Measurements from ENCODE around the gene EGLN1. TPM values are rescaled to one million over a fixed set of nuclear protein-coding genes. Genes with fewer than 3 reads are reported as not detected.

Gene EGLN1
- total RNA-seq, 1 donor from 2014 or later = 27.5 TPM

DNA sequence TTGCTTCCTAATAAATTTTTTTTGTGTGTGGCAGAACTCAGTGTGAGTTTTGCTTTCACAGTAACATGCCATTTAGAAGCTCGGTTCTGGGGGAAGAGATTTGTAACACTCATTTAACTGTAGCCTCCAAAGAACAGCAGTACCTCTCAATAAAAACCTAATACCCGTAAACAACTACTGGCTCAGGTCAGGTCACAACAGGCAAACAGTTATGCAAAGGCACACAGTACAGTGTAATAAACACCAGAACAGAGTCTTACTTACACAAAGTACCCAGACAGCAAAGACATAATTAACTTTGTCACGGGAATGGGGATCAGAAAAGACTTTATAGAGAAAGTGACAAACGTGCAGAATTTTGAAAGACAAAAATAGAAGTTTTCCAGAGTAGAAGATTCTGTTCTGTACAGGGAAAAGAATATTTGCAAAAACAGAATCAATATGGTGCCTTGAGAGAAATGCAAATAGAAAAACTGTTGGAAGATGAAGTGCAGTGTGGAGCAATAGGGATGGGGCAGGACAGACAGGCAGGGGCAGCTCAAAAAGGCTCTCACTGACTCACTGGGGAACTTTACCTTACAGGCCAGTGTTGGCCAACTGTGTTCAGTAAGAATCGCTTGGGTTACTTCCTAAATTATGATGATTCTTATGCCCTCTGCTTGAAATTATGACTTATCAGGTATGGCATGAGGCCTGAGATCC is 38.8 kb downstream of the EGLN1 start:
- no peaks in the 10 kb centered on the region for H3K36me3 Mint-ChIP-seq (ENCODE audit: unreplicated experiment)
- no peak for DNase-seq (ENCODE audit: extremely low spot score, unreplicated experiment)

GRCh38 chr1:231382426-231382825 is 39.7 kb downstream of the EGLN1 start:
- Mint-ChIP-seq H3K27ac (ENCODE audit: unreplicated experiment) (no peak overlapping the region), H3K36me3 (ENCODE audit: unreplicated experiment) (no peaks in the 10 kb centered on the region)

More for the DNA sequence above, 38.8 kb downstream of the EGLN1 start:
- Mint-ChIP-seq H3K4me1 (ENCODE audit: unreplicated experiment) (peaks cover 8% of the 10 kb centered on the region), H3K9me3 (ENCODE audit: unreplicated experiment) (no peaks in the 10 kb centered on the region), H3K27ac (ENCODE audit: unreplicated experiment) (no peak overlapping the region), H3K27me3 (ENCODE audit: unreplicated experiment) (no peaks in the 10 kb centered on the region), H3K4me3 (ENCODE audit: unreplicated experiment) (no peak overlapping the region)
- TF ChIP-seq CTCF (IDR thresholded peaks at IDR 0.05) = no peak

GRCh38 chr1:231381729-231382128 is 40.4 kb downstream of the EGLN1 start:
- H3K27ac Mint-ChIP-seq (ENCODE audit: unreplicated experiment) = no peak overlapping the region
- no peaks in the 10 kb centered on the region for H3K9me3 Mint-ChIP-seq (ENCODE audit: unreplicated experiment)
- H3K4me3 Mint-ChIP-seq (ENCODE audit: unreplicated experiment) = no peak overlapping the region
- no peak for TF ChIP-seq CTCF (IDR thresholded peaks at IDR 0.05)
- no peak for DNase-seq (ENCODE audit: extremely low spot score, unreplicated experiment)
- H3K4me1 Mint-ChIP-seq (ENCODE audit: unreplicated experiment) = peaks cover 4% of the 10 kb centered on the region
- H3K27me3 Mint-ChIP-seq (ENCODE audit: unreplicated experiment) = no peaks in the 10 kb centered on the region
- H3K36me3 Mint-ChIP-seq (ENCODE audit: unreplicated experiment) = no peaks in the 10 kb centered on the region

More at GRCh38 chr1:231382426-231382825, 39.7 kb downstream of the EGLN1 start:
- H3K4me3 Mint-ChIP-seq (ENCODE audit: unreplicated experiment) = no peak overlapping the region
- no peak for TF ChIP-seq CTCF (IDR thresholded peaks at IDR 0.05)
- no peak for DNase-seq (ENCODE audit: extremely low spot score, unreplicated experiment)
- H3K4me1 Mint-ChIP-seq (ENCODE audit: unreplicated experiment) = peaks cover 2% of the 10 kb centered on the region
- H3K27me3 Mint-ChIP-seq (ENCODE audit: unreplicated experiment) = no peaks in the 10 kb centered on the region
- H3K9me3 Mint-ChIP-seq (ENCODE audit: unreplicated experiment) = no peaks in the 10 kb centered on the region

GRCh38 chr1:231376875-231377549 is 45.1 kb downstream of the EGLN1 start:
- Mint-ChIP-seq H3K4me3 (ENCODE audit: unreplicated experiment) (no peak overlapping the region), H3K36me3 (ENCODE audit: unreplicated experiment) (no peaks in the 10 kb centered on the region), H3K9me3 (ENCODE audit: unreplicated experiment) (no peaks in the 10 kb centered on the region), H3K27me3 (ENCODE audit: unreplicated experiment) (no peaks in the 10 kb centered on the region), H3K4me1 (ENCODE audit: unreplicated experiment) (peaks cover 9% of the 10 kb centered on the region), H3K27ac (ENCODE audit: unreplicated experiment) (no peak overlapping the region)
- no peak for DNase-seq (ENCODE audit: extremely low spot score, unreplicated experiment)
- no peak for TF ChIP-seq CTCF (IDR thresholded peaks at IDR 0.05)

GRCh38 chr1:231376101-231376500 is 46.0 kb downstream of the EGLN1 start:
- H3K9me3 Mint-ChIP-seq (ENCODE audit: unreplicated experiment) = no peaks in the 10 kb centered on the region
- H3K36me3 Mint-ChIP-seq (ENCODE audit: unreplicated experiment) = no peaks in the 10 kb centered on the region
- no peaks in the 10 kb centered on the region for H3K27me3 Mint-ChIP-seq (ENCODE audit: unreplicated experiment)
- no peak for DNase-seq (ENCODE audit: extremely low spot score, unreplicated experiment)
- peaks cover 9% of the 10 kb centered on the region for H3K4me1 Mint-ChIP-seq (ENCODE audit: unreplicated experiment)
- H3K4me3 Mint-ChIP-seq (ENCODE audit: unreplicated experiment) = no peak overlapping the region
- TF ChIP-seq CTCF (IDR thresholded peaks at IDR 0.05) = no peak
- H3K27ac Mint-ChIP-seq (ENCODE audit: unreplicated experiment) = no peak overlapping the region
